GM12892 (cell line): ENCODE measurements around the gene GTF2A2.

Experiments used
- POLR2A ChIP-seq: IDR thresholded peaks from 2 replicates; pipeline ENCODE4 v1.6.1; 2011; ENCODE audit warnings: low read depth, low read length, control low read depth
- POLR2AphosphoS5 ChIP-seq: IDR thresholded peaks from 2 replicates; pipeline ENCODE4 v1.6.1; 2011; ENCODE audit warnings: low read depth, low read length, control low read depth
- TAF1 ChIP-seq: IDR thresholded peaks from 2 replicates; pipeline ENCODE4 v1.6.1; 2011; ENCODE audit warnings: low read depth, mild to moderate bottlenecking, control low read depth, low read length, borderline replicate concordance

GRCh38 chr15:59678172-59678571 lies 20.9 kb upstream of the GTF2A2 start:
- no peak for TF ChIP-seq POLR2A
- no peak for TF ChIP-seq TAF1
- no peak for TF ChIP-seq POLR2AphosphoS5
